ENCODE measurements around the gene SDK2. TPM values are rescaled to one million over a fixed set of nuclear protein-coding genes. Genes with fewer than 3 reads are reported as not detected.
A peak's percentile ranks its signal among the peaks of the same experiment; 100 is the strongest.

SDK2 gene
- 3.7 and 5.1 TPM in 2 replicates for total RNA-seq (2014; rRNA removed; shearing (Covaris generic))
- polyA plus RNA-seq (2016; fragmentation: Nextera tagmentation; extraction: Ambion mirVana): 0.74 and 0.99 TPM in 2 replicates
- long read RNA-seq, partial matches to known transcripts: 0 of 3 reads
- long read RNA-seq, other reads (novel, unspliced or antisense): 3 of 3 reads

- H3K9me2 ChIP-seq (ENCODE audit: insufficient read depth): no peaks in the 10 kb centered on the region
- H2AFZ ChIP-seq: peak within 1 kb of the TSS; percentile 98
Measured at GRCh38 chr17:73644145-73645049, at the start of gene SDK2. TSS of gene SDK2 (minus strand) at chr17:73644445. CDS start at chr17:73644088, 357 bp downstream.

More at GRCh38 chr17:73644145-73645049, at the start of gene SDK2:
- Histone ChIP-seq H3K36me3 (ENCODE audit: insufficient read depth) (no peaks in the 10 kb centered on the region), H3K27me3 (ENCODE audit: insufficient read depth) (peaks cover 72% of the 10 kb centered on the region), H3K4me2 (peak within 1 kb of the TSS; percentile 92), H3K27ac (ENCODE audit: low read depth) (no peak within 1 kb of the TSS), H3F3A (replicated peaks; ENCODE audit: low read depth) (no peaks in the 10 kb centered on the region), H4K20me1 (replicated peaks; ENCODE audit: insufficient read depth) (peaks cover 4% of the 10 kb centered on the region; the same call in 1 of the 2 replicates), H3K4me1 (ENCODE audit: insufficient read depth) (peaks cover 10% of the 10 kb centered on the region; the same call in 1 of the 2 replicates), H3K79me2 (replicated peaks; ENCODE audit: insufficient read depth) (0 out of 2 replicates have a peak, but pooled peaks cover 4% of the 10 kb centered on the region), H3K4me3 (peak within 1 kb of the TSS; percentile 81)
- no peaks in the 10 kb centered on the region for H3K36me3 Mint-ChIP-seq (ENCODE audit: low read depth)
- no peak within 1 kb of the TSS for H3K27ac Mint-ChIP-seq
- peaks cover 37% of the 10 kb centered on the region for H3K4me1 Mint-ChIP-seq
- DNase-seq (ENCODE audit: low spot score) (peak; percentile 49), ATAC-seq (peak; percentile 7)
- no peaks in the 10 kb centered on the region for H3K9me3 Mint-ChIP-seq
- TF ChIP-seq CTCF (conservative IDR thresholded peaks at IDR 0.05; ENCODE audit: low read depth in 2 of 2): no peak
- TF ChIP-seq ZNF114 (CRISPR knock-in tag; IDR thresholded peaks at IDR 0.05): no peak
- no peak for TF ChIP-seq ZNF331 (CRISPR knock-in tag; IDR thresholded peaks at IDR 0.05; ENCODE audit: low read depth)
- no peak for TF ChIP-seq POLR2AphosphoS5 (IDR thresholded peaks at IDR 0.05; ENCODE audit: low read depth)
- TF ChIP-seq REST (IDR thresholded peaks at IDR 0.05; ENCODE audit: unreplicated experiment): no peak
- H3K4me3 Mint-ChIP-seq: peak within 1 kb of the TSS; percentile 80
- peaks cover 59% of the 10 kb centered on the region for H3K27me3 Mint-ChIP-seq (ENCODE audit: insufficient read depth, low read depth, poor library complexity)
